H9 (cell line): Measurements from ENCODE around the gene GON7. TPM values are rescaled to one million over a fixed set of nuclear protein-coding genes. Genes with fewer than 3 reads are reported as not detected.

Experiments used
- DNase-seq: peaks from one replicate; pipeline ENCODE4 v3.0.0-alpha.2; 2017
- H2AFZ ChIP-seq: one replicate; pipeline ENCODE4 v1.6.1; 2013; ENCODE audit warnings: mild to moderate bottlenecking, low read length, control low read depth, moderate library complexity
- H2AK5ac ChIP-seq: 2 replicates; pipeline ENCODE4 v1.6.1; 2013; ENCODE audit warnings: low read length, control low read depth, mixed read lengths; ENCODE audit not compliant: insufficient read length
- H2BK120ac ChIP-seq: one replicate; pipeline ENCODE4 v1.6.1; 2013; ENCODE audit warnings: low read depth, mild to moderate bottlenecking, low read length, control low read depth, inconsistent platforms; ENCODE audit not compliant: poor library complexity, severe bottlenecking
- H2BK12ac ChIP-seq: 2 replicates; pipeline ENCODE4 v1.6.1; 2013; ENCODE audit warnings: low read length, control low read depth, mixed read lengths, low read depth; ENCODE audit not compliant: insufficient read length
- H2BK15ac ChIP-seq: 2 replicates; pipeline ENCODE4 v1.6.1; 2013; ENCODE audit warnings: low read depth, low read length, control low read depth
- H2BK20ac ChIP-seq: one replicate; pipeline ENCODE4 v1.6.1; 2013; ENCODE audit warnings: low read depth, mild to moderate bottlenecking, low read length, control low read depth, inconsistent platforms; ENCODE audit not compliant: poor library complexity, severe bottlenecking
- H2BK5ac ChIP-seq: 2 replicates; pipeline ENCODE4 v1.6.1; 2013; ENCODE audit warnings: low read length, control low read depth, mixed read lengths; ENCODE audit not compliant: insufficient read length
- H3K14ac ChIP-seq: 2 replicates; pipeline ENCODE4 v1.6.1; 2013; ENCODE audit warnings: low read length, control low read depth; ENCODE audit not compliant: insufficient read depth
- H3K18ac ChIP-seq: 2 replicates; pipeline ENCODE4 v1.6.1; 2013; ENCODE audit warnings: low read depth, mild to moderate bottlenecking, mixed read lengths, low read length, control low read depth; ENCODE audit not compliant: insufficient read length
- H3K23ac ChIP-seq: 2 replicates; pipeline ENCODE4 v1.6.1; 2013; ENCODE audit warnings: low read length, control low read depth, mixed read lengths, low read depth; ENCODE audit not compliant: insufficient read length
- H3K23me2 ChIP-seq: 2 replicates; pipeline ENCODE4 v1.6.1; 2013; ENCODE audit warnings: low read depth, mild to moderate bottlenecking, mixed read lengths, low read length, control low read depth; ENCODE audit not compliant: insufficient read length, poor library complexity, severe bottlenecking
- H3K27ac ChIP-seq: 2 replicates; pipeline ENCODE4 v1.5.1; 2013; ENCODE audit warnings: low read length, control low read depth, mixed read lengths, low read depth; ENCODE audit not compliant: insufficient read length
- H3K27me3 ChIP-seq: 2 replicates; pipeline ENCODE4 v1.6.1; 2013; ENCODE audit warnings: low read length, control low read depth, inconsistent platforms; ENCODE audit not compliant: insufficient read depth
- H3K4ac ChIP-seq: 2 replicates; pipeline ENCODE4 v1.6.1; 2013; ENCODE audit warnings: low read depth, mild to moderate bottlenecking, control low read depth, inconsistent platforms, low read length, moderate library complexity
- H3K4me1 ChIP-seq: 2 replicates; pipeline ENCODE4 v1.6.1; 2013; ENCODE audit warnings: low read length, control low read depth, inconsistent platforms; ENCODE audit not compliant: insufficient read depth
- H3K4me2 ChIP-seq: 2 replicates; pipeline ENCODE4 v1.6.1; 2013; ENCODE audit warnings: low read length, control low read depth, mixed read lengths; ENCODE audit not compliant: insufficient read length, insufficient read depth
- H3K56ac ChIP-seq: 2 replicates; pipeline ENCODE4 v1.6.1; 2013; ENCODE audit warnings: low read depth, mild to moderate bottlenecking, mixed read lengths, low read length, control low read depth; ENCODE audit not compliant: insufficient read length
- H3K79me1 ChIP-seq: 2 replicates; pipeline ENCODE4 v1.6.1; 2013; ENCODE audit warnings: low read depth, mild to moderate bottlenecking, moderate library complexity, low read length, control low read depth, inconsistent platforms; ENCODE audit not compliant: insufficient read depth, poor library complexity, severe bottlenecking
- H3K79me2 ChIP-seq: 2 replicates; pipeline ENCODE4 v1.6.1; 2013; ENCODE audit warnings: low read length, control low read depth, inconsistent platforms; ENCODE audit not compliant: insufficient read depth
- H3K9ac ChIP-seq: 2 replicates; pipeline ENCODE4 v1.6.1; 2013; ENCODE audit warnings: low read length, control low read depth, mixed read lengths; ENCODE audit not compliant: insufficient read length; ENCODE audit errors: extremely low read depth
- H3K9me3 ChIP-seq: one replicate; pipeline ENCODE4 v1.6.1; 2013; ENCODE audit warnings: low read depth, low read length, inconsistent platforms; ENCODE audit not compliant: control insufficient read depth
- H3T11ph ChIP-seq: one replicate; pipeline ENCODE4 v1.6.1; 2013; ENCODE audit warnings: mild to moderate bottlenecking, low read length, control low read depth, inconsistent platforms
- H4K20me1 ChIP-seq: one replicate; pipeline ENCODE4 v1.6.1; 2013; ENCODE audit not compliant: control insufficient read depth, insufficient read length, insufficient read depth
- H4K5ac ChIP-seq: 2 replicates; pipeline ENCODE4 v1.6.1; 2013; ENCODE audit warnings: low read depth, mild to moderate bottlenecking, mixed read lengths, low read length, control low read depth; ENCODE audit not compliant: insufficient read length
- H4K8ac ChIP-seq: replicated peaks from 2 replicates; pipeline ENCODE4 v1.6.1; 2013; ENCODE audit warnings: low read length, control low read depth, mixed read lengths, low read depth; ENCODE audit not compliant: insufficient read length
- H4K91ac ChIP-seq: 2 replicates; pipeline ENCODE4 v1.6.1; 2013; ENCODE audit warnings: low read depth, mild to moderate bottlenecking, moderate library complexity, mixed read lengths, low read length, control low read depth; ENCODE audit not compliant: insufficient read length
- H3K27ac Mint-ChIP-seq, 3 experiments: 2 replicates in 2 of 3; 3 replicates in 1 of 3; pipeline ENCODE4 v1.8.0; 2020 to 2021; ENCODE audit warnings: mixed read lengths in 3 of 3, mild to moderate bottlenecking in 1 of 3, moderate library complexity in 1 of 3
- H3K27me3 Mint-ChIP-seq: 2 replicates; pipeline ENCODE4 v1.8.0; 2021; ENCODE audit warnings: low read depth, mild to moderate bottlenecking, moderate library complexity, mixed read lengths
- H3K36me3 Mint-ChIP-seq, 3 experiments: 2 replicates in 2 of 3; 3 replicates in 1 of 3; pipeline ENCODE4 v1.8.0; 2020 to 2021; ENCODE audit warnings: low read depth in 3 of 3, mixed read lengths in 3 of 3; ENCODE audit not compliant: insufficient read depth in 1 of 3
- H3K4me1 Mint-ChIP-seq, 2 experiments: 2 replicates each; pipeline ENCODE4 v1.8.0; 2020; ENCODE audit warnings: mixed read lengths in 2 of 2
- H3K4me3 Mint-ChIP-seq, 2 experiments: 2 replicates in 1 of 2; 3 replicates in 1 of 2; pipeline ENCODE4 v1.8.0; 2020 to 2021; ENCODE audit warnings: mild to moderate bottlenecking in 2 of 2, mixed read lengths in 2 of 2, moderate library complexity in 1 of 2
- H3K9me3 Mint-ChIP-seq, 2 experiments: 2 replicates in 1 of 2; 3 replicates in 1 of 2; pipeline ENCODE4 v1.8.0; 2020; ENCODE audit warnings: mild to moderate bottlenecking in 2 of 2, mixed read lengths in 2 of 2, moderate library complexity in 1 of 2
- CTCF ChIP-seq: fragments of 200-600 bp; sonication (generic); conservative IDR thresholded peaks from 3 replicates; pipeline ENCODE4 v1.8.0; 2021; ENCODE audit warnings: antibody characterized with exemption, mild to moderate bottlenecking
- WGBS: extraction: QIAGEN DNeasy Blood & Tissue Kit; methylation state at CpG from one replicate; pipeline ENCODE4 v1.1.7; 2013; ENCODE audit warnings: missing lambda C conversion rate, low lambda C conversion rate, mixed read lengths; ENCODE audit not compliant: insufficient read length; ENCODE audit errors: extremely low coverage; 5-methylcytosine and 5-hydroxymethylcytosine counted together
- total RNA-seq: library from RNA; stranded (reverse); gene quantifications from 2 replicates; pipeline ENCODE4 v1.2.1, GENCODE V29; 2021

The GON7 gene
- total RNA-seq, 1 experiment from 2014 or later, result 6.8 TPM

DNA sequence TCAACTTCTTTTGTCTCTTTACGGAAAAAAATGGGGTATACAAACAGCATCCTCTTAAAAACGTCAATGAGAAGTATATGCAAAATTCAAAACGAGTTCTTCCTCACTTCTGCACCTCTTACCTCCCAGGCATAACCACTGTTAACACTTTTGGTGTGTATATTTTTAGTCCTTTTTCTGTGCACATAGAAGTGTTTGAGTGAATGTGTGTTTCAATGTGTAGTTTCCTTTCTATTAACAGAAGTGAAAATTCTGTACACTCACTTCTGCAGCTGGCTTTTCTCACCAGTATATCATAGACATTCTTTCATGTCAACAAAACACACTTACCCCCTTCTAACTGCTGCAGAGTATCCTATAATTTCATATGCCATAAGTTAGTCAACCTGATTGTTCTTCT, 5.6 kb upstream of the GON7 start:
- Histone ChIP-seq H4K8ac (no peak overlapping the region), H3K4me1 (no peaks in the 10 kb centered on the region; the same call in 1 of the 2 replicates), H3K79me2 (no peaks in the 10 kb centered on the region), H4K91ac (no peak overlapping the region), H3K4ac (no peak overlapping the region), H4K5ac (no peak overlapping the region), H3K27me3 (no peaks in the 10 kb centered on the region), H3K23me2 (peaks cover 7% of the 10 kb centered on the region), H3K18ac (no peak overlapping the region), H2AK5ac (no peak overlapping the region), H3K4me2 (no peak overlapping the region), H2BK12ac (no peak overlapping the region), H3K56ac (no peak overlapping the region), H3K9me3 (no peaks in the 10 kb centered on the region), H3K23ac (no peak overlapping the region), H4K20me1 (no peaks in the 10 kb centered on the region), H3K9ac (no peak overlapping the region), H3K27ac (no peak overlapping the region), H2AFZ (no peak overlapping the region), H2BK20ac (no peak overlapping the region), H2BK120ac (no peak overlapping the region), H3K14ac (no peak overlapping the region), H2BK5ac (no peak overlapping the region), H2BK15ac (no peak overlapping the region), H3T11ph (no peak overlapping the region), H3K79me1 (no peaks in the 10 kb centered on the region)
- no peak overlapping the region for H3K4me3 Mint-ChIP-seq
- no CpG with 5 or more reads among the region's 3 CpGs for WGBS
- peaks cover 3 to 4% of the 10 kb centered on the region in 2 experiments for H3K4me1 Mint-ChIP-seq
- DNase-seq, result no peak
- no peak overlapping the region for H3K27ac Mint-ChIP-seq
- H3K36me3 Mint-ChIP-seq, result peaks cover 9 to 53% (median 41%) of the 10 kb centered on the region in 3 experiments; a peak in 6 of 7 replicates
- H3K27me3 Mint-ChIP-seq, result no peaks in the 10 kb centered on the region
- no peak for TF ChIP-seq CTCF
- no peaks in the 10 kb centered on the region for H3K9me3 Mint-ChIP-seq
